GM21390 (cell line): ENCODE results near the gene MPP2.
"Not testable (repeated sequence)": the region's sequence is repeated elsewhere in the genome, so short reads cannot be mapped to it uniquely, and the experiment has no call there.

Experiments used
- ATAC-seq: cut with Tn5 transposase; IDR thresholded peaks from one replicate; pipeline ENCODE4 v1.9.1; 2021; ENCODE audit not compliant: unreplicated experiment

MPP2 gene

GRCh38 chr17:43931062-43931571 lies 23.8 kb upstream of the MPP2 start:
- ATAC-seq = no peak

GRCh38 chr17:43928609-43929008 lies 21.3 kb upstream of the MPP2 start:
- no peak for ATAC-seq

GRCh38 chr17:43927929-43928328 lies 20.6 kb upstream of the MPP2 start:
- not testable (repeated sequence) for ATAC-seq

- ATAC-seq = no peak
These were observed 19.9 kb upstream of the MPP2 start for GRCh38 chr17:43927060-43927864.

- ATAC-seq = no peak
These were observed 17.2 kb upstream of the MPP2 start for GRCh38 chr17:43924558-43924957.

GRCh38 chr17:43920500-43921095 lies 13.3 kb upstream of the MPP2 start:
- no peak for ATAC-seq

GRCh38 chr17:43918026-43918389 lies 10.7 kb upstream of the MPP2 start:
- ATAC-seq = no peak

GRCh38 chr17:43917348-43918025 lies 10.2 kb upstream of the MPP2 start:
- ATAC-seq = no peak

GRCh38 chr17:43917016-43917347 lies 9.6 kb upstream of the MPP2 start:
- no peak for ATAC-seq

GRCh38 chr17:43916385-43916784 lies 9.0 kb upstream of the MPP2 start:
- ATAC-seq = no peak

- ATAC-seq = no peak
These were observed 8.2 kb upstream of the MPP2 start for GRCh38 chr17:43915559-43915958.

GRCh38 chr17:43914451-43914850 lies 7.1 kb upstream of the MPP2 start:
- no peak for ATAC-seq

- ATAC-seq = no peak
These were observed 6.2 kb upstream of the MPP2 start for GRCh38 chr17:43913584-43913983.

- no peak for ATAC-seq
These were observed 5.4 kb upstream of the MPP2 start for GRCh38 chr17:43912635-43913304.

GRCh38 chr17:43911904-43912303 lies 4.6 kb upstream of the MPP2 start:
- no peak for ATAC-seq

GRCh38 chr17:43909537-43910231 lies 2.3 kb upstream of the MPP2 start:
- ATAC-seq = no peak

- ATAC-seq = no peak
These were observed 824 bp upstream of the MPP2 start for GRCh38 chr17:43907998-43908721.

- no peak for ATAC-seq
These were observed 348 bp downstream of the MPP2 start for GRCh38 chr17:43906951-43907424.

- no peak for ATAC-seq
These were observed 1.1 kb downstream of the MPP2 start for GRCh38 chr17:43905985-43906852.
